ENCODE data around the gene LRRFIP1. TPM values are rescaled to one million over a fixed set of nuclear protein-coding genes. Genes with fewer than 3 reads are reported as not detected.

The LRRFIP1 gene
- total and polyA plus RNA-seq, 2 donors (not counting 3 experiments of a cell fraction or from before 2014, with no cell fraction given): 39.2 to 179 TPM

DNA sequence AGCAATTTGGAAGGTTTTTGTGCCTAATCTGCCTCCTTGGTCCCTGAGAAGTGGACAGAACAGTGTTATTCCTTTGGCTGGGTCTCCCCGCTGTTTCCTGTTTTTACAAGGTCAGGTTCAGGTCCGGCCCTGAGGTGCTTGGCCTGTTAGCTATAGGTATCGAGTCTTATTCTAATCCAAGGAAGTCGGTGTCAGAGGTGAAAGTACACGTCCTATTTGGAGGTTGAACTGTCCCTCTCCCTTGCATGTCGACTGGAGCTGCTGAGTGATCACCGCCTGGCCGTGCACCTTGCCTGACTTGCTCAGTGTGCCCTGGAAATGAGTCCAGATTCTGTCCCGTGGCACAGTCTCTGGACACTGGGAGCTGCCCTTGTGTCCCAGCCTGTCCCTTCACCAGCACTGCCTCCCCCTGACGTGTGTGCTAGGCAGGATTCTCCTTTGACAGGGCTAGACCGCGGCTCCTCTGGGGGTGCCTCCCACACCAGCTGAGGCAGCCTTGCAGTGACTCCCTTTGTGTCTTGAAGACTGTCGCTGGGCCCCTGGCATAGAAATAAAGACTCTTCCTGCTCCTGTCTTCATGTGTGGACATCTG lies 105.5 kb downstream of the LRRFIP1 start:
- Histone ChIP-seq H3K4me2 (ENCODE audit: insufficient read depth, low read length) (peak overlapping the region; percentile 45), H3K4me1 (ENCODE audit: control insufficient read depth, extremely low read depth, insufficient read depth, low read length) (peaks cover 56% of the 10 kb centered on the region), H3K36me3 (ENCODE audit: control insufficient read depth in 2 of 2, extremely low read depth in 1 of 2, insufficient read depth in 2 of 2, low read length in 2 of 2) (no peaks in the 10 kb centered on the region), H2AFZ (ENCODE audit: low read depth, low read length) (no peak overlapping the region), H3K9me1 (replicated peaks; ENCODE audit: control insufficient read depth, extremely low read depth, insufficient read depth, low read length) (no peaks in the 10 kb centered on the region), H3K79me2 (ENCODE audit: control insufficient read depth, insufficient read depth, low read length) (peaks cover 66% of the 10 kb centered on the region), H4K20me1 (replicated peaks; ENCODE audit: control insufficient read depth, extremely low read depth, insufficient read depth, low read length) (no peaks in the 10 kb centered on the region), H3K4me3 (replicated peaks in 1 of 3; ENCODE audit: insufficient read depth in 1 of 3, low read depth in 1 of 3, low read length in 3 of 3) (no peak overlapping the region), H3K9ac (replicated peaks; ENCODE audit: extremely low read depth, insufficient read depth, low read length) (peak overlapping the region; percentile 14), H3K27ac (ENCODE audit: insufficient read depth, low read depth, low read length) (peak overlapping the region; percentile 10), H3K9me3 (replicated peaks; ENCODE audit: control insufficient read depth, insufficient read depth, low read length) (no peaks in the 10 kb centered on the region), H3K27me3 (ENCODE audit: control insufficient read depth in 2 of 2, insufficient read depth in 2 of 2, low read length in 2 of 2) (no peaks in the 10 kb centered on the region)
- dilution Hi-C loops (cut with MboI; ENCODE audit: extremely low pct_ligation_motif_present, low sequenced_read_pairs) (no loop called here), intact Hi-C loops (cut with micrococcal nuclease) (loop anchor here (2.0 kb wide), 2 partner anchors 30 to 40 kb away; no protein-coding TSS in a partner anchor)
- TF ChIP-seq MYC (IDR thresholded peaks at IDR 0.05; ENCODE audit: low read depth, low read length): no peak
- no peak for TF ChIP-seq JUN (IDR thresholded peaks at IDR 0.05; ENCODE audit: borderline replicate concordance, insufficient read depth, insufficient read length, low read depth)
- no peak for TF ChIP-seq POLR2AphosphoS5 (IDR thresholded peaks at IDR 0.05; ENCODE audit: insufficient read depth, low read depth, low read length)
- TF ChIP-seq GATA2 (IDR thresholded peaks at IDR 0.05; ENCODE audit: insufficient read depth, insufficient read length, low read depth, low read length): no peak
- TF ChIP-seq, protein P1, sequence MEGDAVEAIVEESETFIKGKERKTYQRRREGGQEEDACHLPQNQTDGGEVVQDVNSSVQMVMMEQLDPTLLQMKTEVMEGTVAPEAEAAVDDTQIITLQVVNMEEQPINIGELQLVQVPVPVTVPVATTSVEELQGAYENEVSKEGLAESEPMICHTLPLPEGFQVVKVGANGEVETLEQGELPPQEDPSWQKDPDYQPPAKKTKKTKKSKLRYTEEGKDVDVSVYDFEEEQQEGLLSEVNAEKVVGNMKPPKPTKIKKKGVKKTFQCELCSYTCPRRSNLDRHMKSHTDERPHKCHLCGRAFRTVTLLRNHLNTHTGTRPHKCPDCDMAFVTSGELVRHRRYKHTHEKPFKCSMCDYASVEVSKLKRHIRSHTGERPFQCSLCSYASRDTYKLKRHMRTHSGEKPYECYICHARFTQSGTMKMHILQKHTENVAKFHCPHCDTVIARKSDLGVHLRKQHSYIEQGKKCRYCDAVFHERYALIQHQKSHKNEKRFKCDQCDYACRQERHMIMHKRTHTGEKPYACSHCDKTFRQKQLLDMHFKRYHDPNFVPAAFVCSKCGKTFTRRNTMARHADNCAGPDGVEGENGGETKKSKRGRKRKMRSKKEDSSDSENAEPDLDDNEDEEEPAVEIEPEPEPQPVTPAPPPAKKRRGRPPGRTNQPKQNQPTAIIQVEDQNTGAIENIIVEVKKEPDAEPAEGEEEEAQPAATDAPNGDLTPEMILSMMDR (IDR thresholded peaks at IDR 0.05; ENCODE audit: extremely low read depth in 1 of 2, insufficient read depth in 1 of 2, low read depth in 1 of 2, low read length in 2 of 2): no peak
- TF ChIP-seq, protein P2, sequence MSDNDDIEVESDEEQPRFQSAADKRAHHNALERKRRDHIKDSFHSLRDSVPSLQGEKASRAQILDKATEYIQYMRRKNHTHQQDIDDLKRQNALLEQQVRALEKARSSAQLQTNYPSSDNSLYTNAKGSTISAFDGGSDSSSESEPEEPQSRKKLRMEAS (IDR thresholded peaks at IDR 0.05; ENCODE audit: insufficient read depth, insufficient read length): no peak
- TF ChIP-seq FOS (IDR thresholded peaks at IDR 0.05; ENCODE audit: borderline replicate concordance, insufficient read depth, low read length): no peak
- TF ChIP-seq POLR2A (IDR thresholded peaks at IDR 0.05; ENCODE audit: low read depth, low read length): no peak
- no peak for TF ChIP-seq EZH2 (IDR thresholded peaks at IDR 0.05; ENCODE audit: borderline replicate concordance, low read depth, low read length, severe bottlenecking)
- FAIRE-seq (peak; percentile 80), DNase-seq (ENCODE audit: low read depth, low spot score) (peak; percentile 70)
- CTCF ChIA-PET: interaction anchor here (0.9 to 5.3 kb wide), 8 partner anchors 11 to 151 kb away, joined by 3 to 51 read pairs (median 6); no protein-coding TSS in a partner anchor
- BruUV-seq (replicated peaks): no TSS peak
- POLR2A ChIA-PET: no interaction called here

All from endothelial cell of umbilical vein (primary cell).